Neural progenitor cell (in vitro differentiated cells): ENCODE measurements around the gene INPP5E. TPM values are rescaled to one million over a fixed set of nuclear protein-coding genes. Genes with fewer than 3 reads are reported as not detected.

Experiments
- DNase-seq: peaks from one replicate; pipeline ENCODE4 v3.0.0-alpha.2; 2016; ENCODE audit warnings: low spot score
- H2AFZ ChIP-seq: fragments of 200-600 bp; sonication (generic); replicated peaks from 2 replicates; pipeline ENCODE4 v1.6.1; 2016; ENCODE audit warnings: antibody characterized with exemption
- H3F3A ChIP-seq: fragments of 200-600 bp; sonication (generic); 2 replicates; pipeline ENCODE4 v1.6.1; 2016; ENCODE audit warnings: antibody characterized with exemption, low read depth
- H3K27ac ChIP-seq: fragments of 200-600 bp; sonication (generic); 2 replicates; pipeline ENCODE4 v1.5.1; 2016; ENCODE audit warnings: mild to moderate bottlenecking
- H3K27me3 ChIP-seq: fragments of 200-600 bp; sonication (generic); 2 replicates; pipeline ENCODE4 v1.6.1; 2016; ENCODE audit warnings: mild to moderate bottlenecking, moderate library complexity
- H3K36me3 ChIP-seq: fragments of 200-600 bp; sonication (generic); 2 replicates; pipeline ENCODE4 v1.5.1; 2016
- H3K4me1 ChIP-seq: fragments of 200-600 bp; sonication (generic); 2 replicates; pipeline ENCODE4 v1.6.1; 2016; ENCODE audit warnings: mixed run types
- H3K4me2 ChIP-seq: fragments of 200-600 bp; sonication (generic); 2 replicates; pipeline ENCODE4 v1.6.1; 2016
- H3K4me3 ChIP-seq: fragments of 200-600 bp; sonication (generic); 2 replicates; pipeline ENCODE4 v1.5.1; 2016
- H3K79me2 ChIP-seq: fragments of 200-600 bp; sonication (generic); 2 replicates; pipeline ENCODE4 v1.6.1; 2016; ENCODE audit warnings: low read depth
- H3K9ac ChIP-seq: fragments of 200-600 bp; sonication (generic); 2 replicates; pipeline ENCODE4 v1.6.1; 2016
- H3K9me3 ChIP-seq: fragments of 200-600 bp; sonication (generic); 2 replicates; pipeline ENCODE4 v1.5.1; 2016; ENCODE audit warnings: low read depth
- H4K20me1 ChIP-seq: fragments of 200-600 bp; sonication (generic); 2 replicates; pipeline ENCODE4 v1.6.1; 2016; ENCODE audit warnings: low read depth
- H3K27ac Mint-ChIP-seq: 3 replicates; pipeline ENCODE4 v1.8.0; 2021; ENCODE audit warnings: mixed read lengths
- H3K27me3 Mint-ChIP-seq: 2 replicates; pipeline ENCODE4 v1.8.0; 2022; ENCODE audit warnings: low read depth, mild to moderate bottlenecking, inconsistent platforms, moderate library complexity, mixed read lengths; ENCODE audit not compliant: insufficient read depth
- H3K36me3 Mint-ChIP-seq: 3 replicates; pipeline ENCODE4 v1.8.0; 2021; ENCODE audit warnings: mixed read lengths
- H3K4me1 Mint-ChIP-seq: 3 replicates; pipeline ENCODE4 v1.8.0; 2021; ENCODE audit warnings: mixed read lengths
- H3K4me3 Mint-ChIP-seq: 3 replicates; pipeline ENCODE4 v1.8.0; 2021; ENCODE audit warnings: mild to moderate bottlenecking, moderate library complexity, mixed read lengths
- H3K9me3 Mint-ChIP-seq: 3 replicates; pipeline ENCODE4 v1.8.0; 2020; ENCODE audit warnings: mixed read lengths
- EZH2 ChIP-seq: fragments of 200-600 bp; sonication (generic); IDR thresholded peaks from 2 replicates; pipeline ENCODE4 v1.6.1; 2017; ENCODE audit warnings: antibody characterized with exemption, mild to moderate bottlenecking, moderate library complexity
- EZH2phosphoT487 ChIP-seq: fragments of 200-600 bp; sonication (generic); IDR thresholded peaks from 2 replicates; pipeline ENCODE4 v1.6.1; 2017; ENCODE audit warnings: antibody characterized with exemption
- total RNA-seq: library from RNA; depleted of rRNA; stranded (reverse); fragments of >200 nt; gene quantifications from 2 replicates; pipeline ENCODE4 v1.2.3, GENCODE V29; 2015; ENCODE audit warnings: low replicate concordance
- TF ChIP-seq, protein P1 (sequence below): fragments of 200-600 bp; sonication (generic); IDR thresholded peaks from 2 replicates; pipeline ENCODE4 v1.5.1; 2017; ENCODE audit warnings: antibody characterized with exemption, mild to moderate bottlenecking

Gene INPP5E
- total RNA-seq, 1 donor from 2014 or later: 8.8 TPM

DNA sequence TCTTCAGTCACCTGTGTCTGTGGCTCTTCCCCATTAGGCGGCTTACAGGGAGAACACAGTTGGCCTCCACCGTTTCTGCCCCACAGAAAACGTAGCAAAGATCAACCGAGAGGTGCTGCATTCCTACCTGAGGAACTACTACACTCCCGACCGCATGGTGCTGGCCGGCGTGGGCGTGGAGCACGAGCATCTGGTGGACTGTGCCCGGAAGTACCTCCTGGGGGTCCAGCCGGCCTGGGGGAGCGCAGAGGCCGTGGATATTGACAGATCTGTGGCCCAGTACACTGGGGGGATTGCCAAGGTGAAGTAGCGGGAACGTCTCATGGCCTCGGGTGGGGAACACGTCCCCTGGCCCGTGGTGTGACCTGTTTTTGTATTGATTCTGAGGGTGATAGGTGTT lies 22.7 kb downstream of the INPP5E start:
- Histone ChIP-seq H3F3A (no peaks in the 10 kb centered on the region), H3K27me3 (no peaks in the 10 kb centered on the region), H3K4me2 (no peak overlapping the region), H3K9me3 (no peaks in the 10 kb centered on the region), H2AFZ (no peak overlapping the region), H3K9ac (no peak overlapping the region), H3K27ac (no peak overlapping the region), H3K79me2 (peaks cover 14% of the 10 kb centered on the region), H3K36me3 (peaks cover 5% of the 10 kb centered on the region), H3K4me3 (no peak overlapping the region), H3K4me1 (no peaks in the 10 kb centered on the region), H4K20me1 (peaks cover 1% of the 10 kb centered on the region)
- Mint-ChIP-seq H3K4me3 (no peak overlapping the region), H3K27ac (no peak overlapping the region), H3K36me3 (peaks cover 23% of the 10 kb centered on the region), H3K9me3 (no peaks in the 10 kb centered on the region), H3K4me1 (peaks cover 4% of the 10 kb centered on the region), H3K27me3 (no peaks in the 10 kb centered on the region)
- TF ChIP-seq EZH2 (no peak), EZH2phosphoT487 (no peak)
- TF ChIP-seq, protein P1, sequence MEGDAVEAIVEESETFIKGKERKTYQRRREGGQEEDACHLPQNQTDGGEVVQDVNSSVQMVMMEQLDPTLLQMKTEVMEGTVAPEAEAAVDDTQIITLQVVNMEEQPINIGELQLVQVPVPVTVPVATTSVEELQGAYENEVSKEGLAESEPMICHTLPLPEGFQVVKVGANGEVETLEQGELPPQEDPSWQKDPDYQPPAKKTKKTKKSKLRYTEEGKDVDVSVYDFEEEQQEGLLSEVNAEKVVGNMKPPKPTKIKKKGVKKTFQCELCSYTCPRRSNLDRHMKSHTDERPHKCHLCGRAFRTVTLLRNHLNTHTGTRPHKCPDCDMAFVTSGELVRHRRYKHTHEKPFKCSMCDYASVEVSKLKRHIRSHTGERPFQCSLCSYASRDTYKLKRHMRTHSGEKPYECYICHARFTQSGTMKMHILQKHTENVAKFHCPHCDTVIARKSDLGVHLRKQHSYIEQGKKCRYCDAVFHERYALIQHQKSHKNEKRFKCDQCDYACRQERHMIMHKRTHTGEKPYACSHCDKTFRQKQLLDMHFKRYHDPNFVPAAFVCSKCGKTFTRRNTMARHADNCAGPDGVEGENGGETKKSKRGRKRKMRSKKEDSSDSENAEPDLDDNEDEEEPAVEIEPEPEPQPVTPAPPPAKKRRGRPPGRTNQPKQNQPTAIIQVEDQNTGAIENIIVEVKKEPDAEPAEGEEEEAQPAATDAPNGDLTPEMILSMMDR: no peak
- no peak for DNase-seq

DNA sequence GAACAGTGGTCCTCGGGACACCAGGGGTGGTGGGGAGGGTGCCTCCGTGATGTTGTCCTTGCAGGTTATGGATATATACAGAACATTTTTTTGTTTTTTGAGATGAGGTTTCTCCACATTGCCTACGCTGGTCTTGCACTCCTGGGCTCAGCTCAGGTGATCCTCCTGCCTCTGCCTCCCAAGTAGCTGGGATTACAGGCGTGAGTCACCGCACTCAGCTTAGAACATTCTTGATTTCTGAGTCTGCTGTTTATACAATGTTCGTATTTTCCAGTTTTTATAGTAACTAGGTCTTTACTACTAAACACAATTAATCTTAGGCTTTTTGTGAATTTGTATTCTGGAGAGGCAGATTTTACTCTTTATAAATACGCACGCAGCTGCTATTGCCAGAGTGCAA lies 23.2 kb downstream of the INPP5E start:
- Histone ChIP-seq H3K9ac (no peak overlapping the region), H3K9me3 (no peaks in the 10 kb centered on the region), H3K4me3 (no peak overlapping the region), H3F3A (no peaks in the 10 kb centered on the region), H3K27ac (no peak overlapping the region), H2AFZ (no peak overlapping the region), H3K36me3 (peaks cover 5% of the 10 kb centered on the region), H4K20me1 (peaks cover 6% of the 10 kb centered on the region), H3K79me2 (peaks cover 19% of the 10 kb centered on the region), H3K27me3 (no peaks in the 10 kb centered on the region), H3K4me2 (no peak overlapping the region), H3K4me1 (peaks cover 2% of the 10 kb centered on the region)
- Mint-ChIP-seq H3K4me3 (no peak overlapping the region), H3K27me3 (no peaks in the 10 kb centered on the region), H3K4me1 (peaks cover 8% of the 10 kb centered on the region), H3K36me3 (peaks cover 23% of the 10 kb centered on the region), H3K9me3 (no peaks in the 10 kb centered on the region), H3K27ac (no peak overlapping the region)
- no peak for DNase-seq
- no peak for TF ChIP-seq EZH2
- TF ChIP-seq EZH2phosphoT487: no peak
- TF ChIP-seq, protein P1: no peak

DNA sequence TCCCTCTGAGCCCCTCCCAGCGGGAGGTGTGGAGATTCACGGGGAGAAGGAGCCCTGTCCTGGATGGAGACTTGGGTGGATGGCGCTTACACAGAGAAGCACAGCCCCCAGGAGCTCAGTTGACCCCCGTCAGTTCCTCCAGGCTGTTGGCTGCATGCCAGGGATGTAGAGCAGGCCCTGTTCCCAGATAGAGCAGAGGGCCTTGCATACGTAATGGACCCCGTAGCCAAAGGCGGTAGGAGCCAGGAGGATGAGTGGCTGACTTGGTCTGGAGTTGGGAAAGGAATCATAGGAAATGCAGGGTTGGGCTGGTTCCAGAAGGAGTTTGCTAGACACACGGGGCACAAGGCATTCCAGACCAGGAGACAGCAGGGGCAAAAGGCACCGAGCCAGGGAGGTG lies 26.7 kb downstream of the INPP5E start:
- no peak overlapping the region for H2AFZ ChIP-seq
- no peak for DNase-seq
- H4K20me1 ChIP-seq: peaks cover 31% of the 10 kb centered on the region
- H3K79me2 ChIP-seq: peaks cover 46% of the 10 kb centered on the region
- H3K27ac Mint-ChIP-seq: no peak overlapping the region
- no peak overlapping the region for H3K9ac ChIP-seq
- TF ChIP-seq EZH2phosphoT487 (no peak), EZH2 (no peak)
- TF ChIP-seq, protein P1: no peak
- no peak overlapping the region for H3K27ac ChIP-seq
- peaks cover 19% of the 10 kb centered on the region for H3K36me3 Mint-ChIP-seq
- no peak overlapping the region for H3K4me3 ChIP-seq
- no peak overlapping the region for H3K4me3 Mint-ChIP-seq
- no peaks in the 10 kb centered on the region for H3K27me3 ChIP-seq
- H3K4me1 Mint-ChIP-seq: peaks cover 26% of the 10 kb centered on the region
- H3K4me1 ChIP-seq: peaks cover 13% of the 10 kb centered on the region
- no peaks in the 10 kb centered on the region for H3F3A ChIP-seq
- peaks cover 5% of the 10 kb centered on the region for H3K36me3 ChIP-seq
- H3K4me2 ChIP-seq: no peak overlapping the region
- H3K9me3 ChIP-seq: no peaks in the 10 kb centered on the region
- H3K9me3 Mint-ChIP-seq: no peaks in the 10 kb centered on the region
- peaks cover 2% of the 10 kb centered on the region for H3K27me3 Mint-ChIP-seq
